Measurements from ENCODE around the gene MUC6.

GRCh38 chr11:1078191-1078601 is 41.7 kb upstream of the MUC6 start:
- no peak for TF ChIP-seq NFRKB (IDR thresholded peaks at IDR 0.05)
- TF ChIP-seq TARDBP (IDR thresholded peaks at IDR 0.05), result no peak
- TF ChIP-seq SP1 (IDR thresholded peaks at IDR 0.05), result no peak
- TF ChIP-seq LEF1 (IDR thresholded peaks at IDR 0.05; ENCODE audit: borderline replicate concordance), result no peak
- TF ChIP-seq BHLHE40 (IDR thresholded peaks at IDR 0.05; ENCODE audit: borderline replicate concordance), result no peak
- TF ChIP-seq SUZ12 (IDR thresholded peaks at IDR 0.05), result no peak
- TF ChIP-seq FOXK2 (IDR thresholded peaks at IDR 0.05), result no peak
- no peak for TF ChIP-seq ELF4 (IDR thresholded peaks at IDR 0.05)
- TF ChIP-seq ZNF384 (IDR thresholded peaks at IDR 0.05), result no peak
- no peak for TF ChIP-seq FOXA1 (IDR thresholded peaks at IDR 0.05)
- no peak for TF ChIP-seq FOXM1 (IDR thresholded peaks at IDR 0.05; ENCODE audit: borderline replicate concordance)
- TF ChIP-seq PKNOX1 (IDR thresholded peaks at IDR 0.05), result no peak

Data from HEK293T (cell line).